Upper lobe of right lung (tissue), 1 donor: ENCODE measurements around the gene SHMT2. TPM values are rescaled to one million over a fixed set of nuclear protein-coding genes. Genes with fewer than 3 reads are reported as not detected.

Experiments
- ATAC-seq: fragments of 200-7000 bp; cut with Tn5 transposase; one replicate; pipeline ENCODE4 v1.9.1; 2020; ENCODE audit warnings: mild to moderate bottlenecking, moderate library complexity
- DNase-seq: peaks from one replicate; pipeline ENCODE4 v3.0.0-alpha.2; 2020
- H3K27ac ChIP-seq: fragments of 200-600 bp; one replicate; pipeline ENCODE4 v1.8.0; 2022
- H3K27me3 ChIP-seq: fragments of 200-600 bp; one replicate; pipeline ENCODE4 v1.8.0; 2022; ENCODE audit warnings: mild to moderate bottlenecking
- H3K36me3 ChIP-seq: fragments of 200-600 bp; one replicate; pipeline ENCODE4 v1.8.0; 2022
- H3K4me1 ChIP-seq: fragments of 200-600 bp; one replicate; pipeline ENCODE4 v1.8.0; 2022
- H3K4me3 ChIP-seq: fragments of 200-600 bp; one replicate; pipeline ENCODE4 v1.8.0; 2022; ENCODE audit warnings: mild to moderate bottlenecking
- H3K9me3 ChIP-seq: fragments of 200-600 bp; one replicate; pipeline ENCODE4 v1.8.0; 2022
- intact Hi-C: fragments of 100-400 bp; cut with DNase I; formaldehyde crosslinking; loops from one replicate; pipeline ENCODE4 v1.11.0; 2022
- total RNA-seq: library from RNA; stranded (reverse); fragmentation: NEBNext Ultra II Directional; extraction: Animal tissue kit (Norgen Biotek cat#: 25700); gene quantifications from one replicate; pipeline ENCODE4 v1.2.1, GENCODE V29; 2021
- TF ChIP-seq, protein P1 (sequence below): fragments of 200-600 bp; IDR thresholded peaks from one replicate; pipeline ENCODE4 v1.8.0; 2022; ENCODE audit warnings: antibody characterized with exemption
- donor health status: DM: no; HTN: yes; CAD: no; lungs with severe emphysema.

Gene SHMT2
- total RNA-seq, 1 donor from 2014 or later, result 59.2 TPM

- Histone ChIP-seq H3K4me3 (no peak overlapping the region), H3K4me1 (peaks cover 33% of the 10 kb centered on the region), H3K9me3 (no peaks in the 10 kb centered on the region), H3K27ac (no peak overlapping the region), H3K27me3 (peaks cover 46% of the 10 kb centered on the region), H3K36me3 (peaks cover 13% of the 10 kb centered on the region)
- intact Hi-C loops, result no loop called here
- no peak for DNase-seq
- no peak for ATAC-seq
- TF ChIP-seq, protein P1, sequence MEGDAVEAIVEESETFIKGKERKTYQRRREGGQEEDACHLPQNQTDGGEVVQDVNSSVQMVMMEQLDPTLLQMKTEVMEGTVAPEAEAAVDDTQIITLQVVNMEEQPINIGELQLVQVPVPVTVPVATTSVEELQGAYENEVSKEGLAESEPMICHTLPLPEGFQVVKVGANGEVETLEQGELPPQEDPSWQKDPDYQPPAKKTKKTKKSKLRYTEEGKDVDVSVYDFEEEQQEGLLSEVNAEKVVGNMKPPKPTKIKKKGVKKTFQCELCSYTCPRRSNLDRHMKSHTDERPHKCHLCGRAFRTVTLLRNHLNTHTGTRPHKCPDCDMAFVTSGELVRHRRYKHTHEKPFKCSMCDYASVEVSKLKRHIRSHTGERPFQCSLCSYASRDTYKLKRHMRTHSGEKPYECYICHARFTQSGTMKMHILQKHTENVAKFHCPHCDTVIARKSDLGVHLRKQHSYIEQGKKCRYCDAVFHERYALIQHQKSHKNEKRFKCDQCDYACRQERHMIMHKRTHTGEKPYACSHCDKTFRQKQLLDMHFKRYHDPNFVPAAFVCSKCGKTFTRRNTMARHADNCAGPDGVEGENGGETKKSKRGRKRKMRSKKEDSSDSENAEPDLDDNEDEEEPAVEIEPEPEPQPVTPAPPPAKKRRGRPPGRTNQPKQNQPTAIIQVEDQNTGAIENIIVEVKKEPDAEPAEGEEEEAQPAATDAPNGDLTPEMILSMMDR, result no peak
These were observed 2.0 kb upstream of the SHMT2 start for GRCh38 chr12:57227315-57228115.

- peak overlapping the region; percentile 81 for H3K4me3 ChIP-seq
- H3K4me1 ChIP-seq, result peaks cover 33% of the 10 kb centered on the region
- no peak for DNase-seq
- intact Hi-C loops, result no loop called here
- ATAC-seq, result no peak
- TF ChIP-seq, protein P1, result no peak
- H3K27ac ChIP-seq, result peak overlapping the region; percentile 82
- no peaks in the 10 kb centered on the region for H3K9me3 ChIP-seq
- peaks cover 29% of the 10 kb centered on the region for H3K36me3 ChIP-seq
- peaks cover 30% of the 10 kb centered on the region for H3K27me3 ChIP-seq
These were observed 371 bp upstream of the SHMT2 start for GRCh38 chr12:57229046-57229633.

- H3K36me3 ChIP-seq, result peaks cover 35% of the 10 kb centered on the region
- DNase-seq (no peak), ATAC-seq (no peak)
- TF ChIP-seq, protein P1, result no peak
- H3K4me3 ChIP-seq, result peak overlapping the region; percentile 81
- H3K4me1 ChIP-seq, result peaks cover 28% of the 10 kb centered on the region
- peaks cover 16% of the 10 kb centered on the region for H3K27me3 ChIP-seq
- intact Hi-C loops, result no loop called here
- H3K9me3 ChIP-seq, result no peaks in the 10 kb centered on the region
- peak overlapping the region; percentile 82 for H3K27ac ChIP-seq
These were observed 1.1 kb downstream of the SHMT2 start for GRCh38 chr12:57230381-57231155.

DNA sequence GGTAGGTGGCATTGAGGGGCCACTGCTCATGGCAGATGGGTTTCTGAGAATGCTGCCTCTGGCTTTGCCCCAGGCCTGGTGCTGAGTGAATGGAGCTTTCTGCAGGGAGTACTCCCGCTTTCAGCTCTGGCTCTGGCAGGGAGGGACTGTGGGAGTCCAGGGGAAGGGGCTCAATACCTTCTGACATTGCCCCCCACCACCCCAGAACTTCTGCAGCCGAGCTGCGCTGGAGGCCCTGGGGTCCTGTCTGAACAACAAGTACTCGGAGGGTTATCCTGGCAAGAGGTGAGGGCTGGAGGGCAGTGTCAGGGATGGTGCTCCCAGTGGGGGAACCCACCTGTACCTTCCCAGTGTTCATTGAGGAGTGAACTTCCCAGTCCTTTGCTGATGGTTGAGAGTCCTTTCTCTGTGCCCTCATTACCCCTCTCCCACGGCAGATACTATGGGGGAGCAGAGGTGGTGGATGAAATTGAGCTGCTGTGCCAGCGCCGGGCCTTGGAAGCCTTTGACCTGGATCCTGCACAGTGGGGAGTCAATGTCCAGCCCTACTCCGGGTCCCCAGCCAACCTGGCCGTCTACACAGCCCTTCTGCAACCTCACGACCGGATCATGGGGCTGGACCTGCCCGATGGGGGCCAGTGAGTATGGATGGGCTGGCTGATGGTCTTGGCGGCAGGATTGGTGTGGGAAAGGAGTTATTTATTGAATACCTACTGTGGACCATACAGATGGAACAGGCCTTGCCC, 1.9 kb downstream of the SHMT2 start:
- H3K27ac ChIP-seq, result no peak overlapping the region
- H3K9me3 ChIP-seq, result no peaks in the 10 kb centered on the region
- TF ChIP-seq, protein P1, result no peak

GRCh38 chr12:57232156-57232756, 2.7 kb downstream of the SHMT2 start:
- TF ChIP-seq, protein P1, result no peak
- Histone ChIP-seq H3K9me3 (no peaks in the 10 kb centered on the region), H3K4me1 (peaks cover 22% of the 10 kb centered on the region), H3K27me3 (peaks cover 15% of the 10 kb centered on the region), H3K4me3 (no peak overlapping the region), H3K36me3 (peaks cover 35% of the 10 kb centered on the region), H3K27ac (no peak overlapping the region)
- DNase-seq (no peak), ATAC-seq (no peak)
- intact Hi-C loops, result no loop called here

More for the DNA sequence above, 1.9 kb downstream of the SHMT2 start:
- intact Hi-C loops, result no loop called here
- ATAC-seq, result no peak
- no peak for DNase-seq
- Histone ChIP-seq H3K4me1 (peaks cover 28% of the 10 kb centered on the region), H3K27me3 (peaks cover 14% of the 10 kb centered on the region), H3K36me3 (peaks cover 35% of the 10 kb centered on the region), H3K4me3 (no peak overlapping the region)
